ENCODE results near the gene CD160.

The CD160 gene

GRCh38 chr1:145692785-145693443 lies 26.4 kb upstream of the CD160 start:
- Histone ChIP-seq H3K4me3 (ENCODE audit: low read depth in 1 of 5, low read length in 5 of 5) (no peak overlapping the region), H3K27me3 (ENCODE audit: control insufficient read depth in 5 of 5, insufficient read depth in 4 of 5, low read length in 5 of 5) (no peaks in the 10 kb centered on the region), H3K4me1 (ENCODE audit: control insufficient read depth in 5 of 5, insufficient read depth in 5 of 5, low read length in 5 of 5) (peaks cover 0 to 8% (median 0%) of the 10 kb centered on the region in 5 donors), H3K36me3 (ENCODE audit: control insufficient read depth in 5 of 5, insufficient read depth in 5 of 5, low read length in 5 of 5) (no peaks in the 10 kb centered on the region), H3K9me3 (ENCODE audit: control insufficient read depth in 5 of 5, low read length in 5 of 5) (no peaks in the 10 kb centered on the region), H3K9ac (ENCODE audit: low read length in 5 of 5) (no peak overlapping the region), H3K27ac (ENCODE audit: low read depth, low read length) (no peak overlapping the region)

GRCh38 chr1:145695821-145696629 lies 23.3 kb upstream of the CD160 start:
- Histone ChIP-seq H3K9me3 (ENCODE audit: control insufficient read depth in 5 of 5, low read length in 5 of 5) (no peaks in the 10 kb centered on the region), H3K36me3 (ENCODE audit: control insufficient read depth in 5 of 5, insufficient read depth in 5 of 5, low read length in 5 of 5) (no peaks in the 10 kb centered on the region), H3K4me1 (ENCODE audit: control insufficient read depth in 5 of 5, insufficient read depth in 5 of 5, low read length in 5 of 5) (peaks cover 0 to 4% (median 0%) of the 10 kb centered on the region in 5 donors), H3K9ac (ENCODE audit: low read length in 5 of 5) (no peak overlapping the region), H3K27me3 (ENCODE audit: control insufficient read depth in 5 of 5, insufficient read depth in 4 of 5, low read length in 5 of 5) (no peaks in the 10 kb centered on the region), H3K27ac (ENCODE audit: low read depth, low read length) (no peak overlapping the region), H3K4me3 (ENCODE audit: low read depth in 1 of 5, low read length in 5 of 5) (no peak overlapping the region)

GRCh38 chr1:145696630-145696960 lies 22.7 kb upstream of the CD160 start:
- Histone ChIP-seq H3K27me3 (ENCODE audit: control insufficient read depth in 5 of 5, insufficient read depth in 4 of 5, low read length in 5 of 5) (no peaks in the 10 kb centered on the region), H3K9ac (ENCODE audit: low read length in 5 of 5) (no peak overlapping the region), H3K27ac (ENCODE audit: low read depth, low read length) (no peak overlapping the region), H3K4me3 (ENCODE audit: low read depth in 1 of 5, low read length in 5 of 5) (no peak overlapping the region), H3K4me1 (ENCODE audit: control insufficient read depth in 5 of 5, insufficient read depth in 5 of 5, low read length in 5 of 5) (no peaks in the 10 kb centered on the region), H3K36me3 (ENCODE audit: control insufficient read depth in 5 of 5, insufficient read depth in 5 of 5, low read length in 5 of 5) (no peaks in the 10 kb centered on the region), H3K9me3 (ENCODE audit: control insufficient read depth in 5 of 5, low read length in 5 of 5) (no peaks in the 10 kb centered on the region)

- Histone ChIP-seq H3K27me3 (ENCODE audit: control insufficient read depth in 5 of 5, insufficient read depth in 4 of 5, low read length in 5 of 5) (no peaks in the 10 kb centered on the region), H3K4me3 (ENCODE audit: low read depth in 1 of 5, low read length in 5 of 5) (no peak overlapping the region), H3K4me1 (ENCODE audit: control insufficient read depth in 5 of 5, insufficient read depth in 5 of 5, low read length in 5 of 5) (no peaks in the 10 kb centered on the region), H3K9ac (ENCODE audit: low read length in 5 of 5) (no peak overlapping the region), H3K9me3 (ENCODE audit: control insufficient read depth in 5 of 5, low read length in 5 of 5) (no peaks in the 10 kb centered on the region), H3K36me3 (ENCODE audit: control insufficient read depth in 5 of 5, insufficient read depth in 5 of 5, low read length in 5 of 5) (no peaks in the 10 kb centered on the region), H3K27ac (ENCODE audit: low read depth, low read length) (no peak overlapping the region)
Observed at GRCh38 chr1:145701306-145701862, 17.9 kb upstream of the CD160 start.

GRCh38 chr1:145702052-145702451 lies 17.2 kb upstream of the CD160 start:
- Histone ChIP-seq H3K9ac (ENCODE audit: low read length in 5 of 5) (no peak overlapping the region), H3K4me3 (ENCODE audit: low read depth in 1 of 5, low read length in 5 of 5) (no peak overlapping the region), H3K36me3 (ENCODE audit: control insufficient read depth in 5 of 5, insufficient read depth in 5 of 5, low read length in 5 of 5) (no peaks in the 10 kb centered on the region), H3K27ac (ENCODE audit: low read depth, low read length) (no peak overlapping the region), H3K27me3 (ENCODE audit: control insufficient read depth in 5 of 5, insufficient read depth in 4 of 5, low read length in 5 of 5) (no peaks in the 10 kb centered on the region), H3K9me3 (ENCODE audit: control insufficient read depth in 5 of 5, low read length in 5 of 5) (no peaks in the 10 kb centered on the region), H3K4me1 (ENCODE audit: control insufficient read depth in 5 of 5, insufficient read depth in 5 of 5, low read length in 5 of 5) (peaks cover 0 to 2% (median 0%) of the 10 kb centered on the region in 5 donors)

- H3K27ac ChIP-seq (ENCODE audit: low read depth, low read length): no peak overlapping the region
- no peak overlapping the region for H3K4me3 ChIP-seq (ENCODE audit: low read depth in 1 of 5, low read length in 5 of 5)
- peaks cover 0 to 10% (median 5%) of the 10 kb centered on the region in 5 donors for H3K4me1 ChIP-seq (ENCODE audit: control insufficient read depth in 5 of 5, insufficient read depth in 5 of 5, low read length in 5 of 5)
- H3K27me3 ChIP-seq (ENCODE audit: control insufficient read depth in 5 of 5, insufficient read depth in 4 of 5, low read length in 5 of 5): no peaks in the 10 kb centered on the region
- no peaks in the 10 kb centered on the region for H3K36me3 ChIP-seq (ENCODE audit: control insufficient read depth in 5 of 5, insufficient read depth in 5 of 5, low read length in 5 of 5)
- no peak overlapping the region for H3K9ac ChIP-seq (ENCODE audit: low read length in 5 of 5)
- H3K9me3 ChIP-seq (ENCODE audit: control insufficient read depth in 5 of 5, low read length in 5 of 5): no peaks in the 10 kb centered on the region
Observed at GRCh38 chr1:145702826-145703225, 16.5 kb upstream of the CD160 start.

- Histone ChIP-seq H3K9ac (ENCODE audit: low read length in 5 of 5) (no peak overlapping the region), H3K4me1 (ENCODE audit: control insufficient read depth in 5 of 5, insufficient read depth in 5 of 5, low read length in 5 of 5) (peaks cover 0 to 10% (median 5%) of the 10 kb centered on the region in 5 donors), H3K4me3 (ENCODE audit: low read depth in 1 of 5, low read length in 5 of 5) (no peak overlapping the region), H3K27ac (ENCODE audit: low read depth, low read length) (no peak overlapping the region), H3K36me3 (ENCODE audit: control insufficient read depth in 5 of 5, insufficient read depth in 5 of 5, low read length in 5 of 5) (no peaks in the 10 kb centered on the region), H3K9me3 (ENCODE audit: control insufficient read depth in 5 of 5, low read length in 5 of 5) (no peaks in the 10 kb centered on the region), H3K27me3 (ENCODE audit: control insufficient read depth in 5 of 5, insufficient read depth in 4 of 5, low read length in 5 of 5) (no peaks in the 10 kb centered on the region)
Observed at GRCh38 chr1:145705622-145706021, 13.7 kb upstream of the CD160 start.

- no peaks in the 10 kb centered on the region for H3K9me3 ChIP-seq (ENCODE audit: control insufficient read depth in 5 of 5, low read length in 5 of 5)
- no peak overlapping the region for H3K9ac ChIP-seq (ENCODE audit: low read length in 5 of 5)
- no peaks in the 10 kb centered on the region for H3K27me3 ChIP-seq (ENCODE audit: control insufficient read depth in 5 of 5, insufficient read depth in 4 of 5, low read length in 5 of 5)
- no peak overlapping the region for H3K27ac ChIP-seq (ENCODE audit: low read depth, low read length)
- H3K4me3 ChIP-seq (ENCODE audit: low read depth in 1 of 5, low read length in 5 of 5): no peak overlapping the region
- peaks cover 0 to 10% (median 5%) of the 10 kb centered on the region in 5 donors for H3K4me1 ChIP-seq (ENCODE audit: control insufficient read depth in 5 of 5, insufficient read depth in 5 of 5, low read length in 5 of 5)
- H3K36me3 ChIP-seq (ENCODE audit: control insufficient read depth in 5 of 5, insufficient read depth in 5 of 5, low read length in 5 of 5): no peaks in the 10 kb centered on the region
Observed at GRCh38 chr1:145706086-145706664, 13.1 kb upstream of the CD160 start.

GRCh38 chr1:145707183-145707867 lies 12.0 kb upstream of the CD160 start, which contains the start of gene PDZK1:
Gene PDZK1, minus strand, starts transcription at chr1:145707368. Its CDS starts 19,347 bp downstream, at chr1:145688021.
- Histone ChIP-seq H3K9me3 (ENCODE audit: control insufficient read depth in 5 of 5, low read length in 5 of 5) (no peaks in the 10 kb centered on the region), H3K4me1 (ENCODE audit: control insufficient read depth in 5 of 5, insufficient read depth in 5 of 5, low read length in 5 of 5) (peaks cover 0 to 10% (median 5%) of the 10 kb centered on the region in 5 donors), H3K27me3 (ENCODE audit: control insufficient read depth in 5 of 5, insufficient read depth in 4 of 5, low read length in 5 of 5) (no peaks in the 10 kb centered on the region), H3K4me3 (ENCODE audit: low read depth in 1 of 5, low read length in 5 of 5) (no peak within 1 kb of the TSS), H3K9ac (ENCODE audit: low read length in 5 of 5) (no peak within 1 kb of the TSS), H3K27ac (ENCODE audit: low read depth, low read length) (no peak within 1 kb of the TSS), H3K36me3 (ENCODE audit: control insufficient read depth in 5 of 5, insufficient read depth in 5 of 5, low read length in 5 of 5) (no peaks in the 10 kb centered on the region)

Measured in subcutaneous abdominal adipose tissue (tissue), 5 donors.